ENCODE data around the gene GRM5.

DNA sequence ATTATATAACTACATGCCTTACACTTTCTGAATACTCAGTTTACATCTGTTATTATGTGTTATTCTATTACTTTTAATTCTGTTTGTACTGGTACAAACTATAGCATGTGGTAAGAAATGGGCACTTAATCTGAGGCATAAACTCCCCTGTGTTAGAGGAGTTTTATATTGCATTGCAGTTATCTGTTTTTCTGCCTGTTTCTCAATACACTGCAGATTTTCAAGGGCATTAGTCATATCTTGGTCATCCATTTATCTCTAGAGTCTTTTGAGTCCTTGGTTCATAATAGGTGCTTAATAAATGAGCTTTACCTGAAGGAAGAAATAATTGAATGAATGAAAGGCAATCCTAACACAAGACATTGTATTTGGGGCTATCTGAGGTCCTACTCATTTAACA lies 545.4 kb downstream of the GRM5 start:
- TF ChIP-seq, protein P1, sequence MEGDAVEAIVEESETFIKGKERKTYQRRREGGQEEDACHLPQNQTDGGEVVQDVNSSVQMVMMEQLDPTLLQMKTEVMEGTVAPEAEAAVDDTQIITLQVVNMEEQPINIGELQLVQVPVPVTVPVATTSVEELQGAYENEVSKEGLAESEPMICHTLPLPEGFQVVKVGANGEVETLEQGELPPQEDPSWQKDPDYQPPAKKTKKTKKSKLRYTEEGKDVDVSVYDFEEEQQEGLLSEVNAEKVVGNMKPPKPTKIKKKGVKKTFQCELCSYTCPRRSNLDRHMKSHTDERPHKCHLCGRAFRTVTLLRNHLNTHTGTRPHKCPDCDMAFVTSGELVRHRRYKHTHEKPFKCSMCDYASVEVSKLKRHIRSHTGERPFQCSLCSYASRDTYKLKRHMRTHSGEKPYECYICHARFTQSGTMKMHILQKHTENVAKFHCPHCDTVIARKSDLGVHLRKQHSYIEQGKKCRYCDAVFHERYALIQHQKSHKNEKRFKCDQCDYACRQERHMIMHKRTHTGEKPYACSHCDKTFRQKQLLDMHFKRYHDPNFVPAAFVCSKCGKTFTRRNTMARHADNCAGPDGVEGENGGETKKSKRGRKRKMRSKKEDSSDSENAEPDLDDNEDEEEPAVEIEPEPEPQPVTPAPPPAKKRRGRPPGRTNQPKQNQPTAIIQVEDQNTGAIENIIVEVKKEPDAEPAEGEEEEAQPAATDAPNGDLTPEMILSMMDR (IDR thresholded peaks at IDR 0.05), result no peak
- no peak for TF ChIP-seq POLR2AphosphoS5 (IDR thresholded peaks at IDR 0.05)
- TF ChIP-seq POLR2A (IDR thresholded peaks at IDR 0.05), result no peak
